22Rv1 (cell line): ENCODE measurements around the gene PCED1B.

Experiments
- H3K27ac ChIP-seq: fragments of 450-650 bp; 2 replicates; pipeline ENCODE4 v1.5.1; 2017
- CTCF ChIP-seq: fragments of 450-650 bp; IDR thresholded peaks from 2 replicates; pipeline ENCODE4 v1.5.1; 2017; ENCODE audit warnings: mild to moderate bottlenecking
- ZFX ChIP-seq: fragments of 450-650 bp; IDR thresholded peaks from 2 replicates; pipeline ENCODE4 v1.6.1; 2017; ENCODE audit warnings: antibody characterized with exemption, borderline replicate concordance

The PCED1B gene

DNA sequence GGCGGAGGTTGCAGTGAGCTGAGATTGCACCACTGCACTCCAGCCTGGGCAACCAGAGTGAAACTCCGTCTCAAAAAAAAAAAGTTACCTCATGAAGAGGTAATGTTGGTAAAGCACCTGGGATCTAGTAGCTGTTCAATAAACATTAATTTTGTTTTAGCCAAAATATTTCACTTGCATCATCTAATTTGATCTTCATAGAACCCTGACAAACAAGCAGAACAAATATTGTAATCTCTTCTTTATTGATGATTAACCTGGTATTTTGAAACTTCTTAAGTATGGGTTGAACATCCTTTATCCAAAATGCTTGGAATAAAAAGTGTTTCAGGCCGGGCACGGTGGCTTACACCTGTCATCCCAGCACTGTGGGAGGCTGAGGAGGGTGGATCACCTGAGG lies 149.4 kb downstream of the PCED1B start:
- peak overlapping the region; percentile 12 for H3K27ac ChIP-seq
- TF ChIP-seq ZFX: no peak
- no peak for TF ChIP-seq CTCF

DNA sequence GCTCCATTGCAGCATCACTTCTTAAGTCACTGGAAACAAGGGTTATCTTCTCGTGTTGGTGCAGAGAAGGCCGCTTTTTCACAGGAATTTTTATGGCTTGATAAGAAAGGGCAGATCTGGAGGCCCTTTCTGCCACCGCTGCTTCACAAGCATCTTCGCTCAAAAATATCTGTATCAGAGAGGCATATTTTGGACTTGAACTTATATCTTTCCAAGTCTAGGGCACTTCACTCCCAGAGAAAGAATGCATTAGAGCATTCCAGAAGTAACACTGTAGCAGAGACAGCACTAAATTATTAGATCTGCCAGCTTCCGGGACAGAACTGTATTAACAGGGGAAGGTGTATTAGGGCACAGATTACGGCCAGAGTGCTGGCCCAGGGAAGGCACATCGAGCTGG lies 152.0 kb downstream of the PCED1B start:
- TF ChIP-seq ZFX (no peak), CTCF (no peak)
- H3K27ac ChIP-seq: peak overlapping the region; percentile 5; the same call in 1 of the 2 replicates

DNA sequence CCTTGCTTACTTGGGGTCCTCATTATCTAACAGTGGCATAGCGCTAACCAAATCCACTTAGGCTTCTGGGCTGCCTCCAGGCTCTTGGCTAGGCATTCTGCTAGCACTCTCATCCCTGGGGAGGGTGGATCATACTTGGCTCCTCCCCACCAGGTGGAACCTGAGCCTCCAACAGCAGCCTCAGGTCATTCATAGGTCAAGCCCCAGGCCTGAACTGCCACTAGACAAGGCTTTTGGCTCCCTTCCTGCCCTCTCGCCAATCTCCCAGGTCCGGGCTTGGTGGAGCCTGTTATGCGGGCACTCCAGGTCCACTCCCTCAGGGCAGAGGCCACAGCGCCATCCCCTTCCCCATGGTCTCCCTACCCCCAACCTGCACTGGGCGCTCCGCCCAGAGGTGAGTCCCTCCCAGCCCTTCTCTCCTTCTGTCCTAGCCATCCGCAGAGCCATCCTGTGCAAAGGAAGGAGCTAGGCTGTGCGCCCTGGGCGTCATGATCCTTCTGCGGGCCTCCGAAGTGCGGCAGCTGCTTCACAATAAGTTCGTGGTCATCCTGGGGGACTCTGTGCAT lies 155.2 kb downstream of the PCED1B start:
- no peak for TF ChIP-seq CTCF
- no peak for TF ChIP-seq ZFX
- H3K27ac ChIP-seq: no peak overlapping the region

- no peak for TF ChIP-seq ZFX
- TF ChIP-seq CTCF: no peak
- H3K27ac ChIP-seq: no peak overlapping the region
These were observed 156.0 kb downstream of the PCED1B start for GRCh38 chr12:47235258-47236040.

DNA sequence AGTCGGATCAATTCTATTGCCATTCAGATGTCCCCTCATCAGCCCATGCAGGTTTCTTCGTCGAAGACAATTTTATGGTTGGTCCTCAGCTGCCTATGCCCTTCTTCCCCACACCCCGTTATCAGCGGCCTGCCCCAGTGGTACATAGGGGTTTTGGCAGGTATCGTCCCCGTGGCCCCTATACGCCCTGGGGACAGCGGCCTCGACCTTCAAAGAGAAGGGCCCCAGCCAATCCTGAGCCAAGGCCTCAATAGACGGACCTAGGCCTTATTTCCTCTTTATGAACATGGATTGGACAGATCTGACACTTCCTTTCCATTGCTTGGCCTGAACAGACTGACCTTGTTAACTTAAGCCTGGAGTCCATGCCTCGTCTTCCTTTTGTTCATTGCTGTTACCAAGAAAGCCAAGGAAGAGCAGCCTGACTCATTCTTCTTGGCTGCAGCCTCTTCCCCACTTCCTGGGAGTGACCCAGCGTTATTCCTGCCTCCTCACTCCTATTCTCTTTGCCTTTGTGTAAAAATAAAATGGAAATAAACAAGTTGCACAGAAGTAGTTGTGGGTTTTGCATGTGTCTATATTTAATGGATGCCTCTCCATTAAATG lies 156.8 kb downstream of the PCED1B start:
- no peak for TF ChIP-seq CTCF
- no peak for TF ChIP-seq ZFX
- no peak overlapping the region for H3K27ac ChIP-seq

DNA sequence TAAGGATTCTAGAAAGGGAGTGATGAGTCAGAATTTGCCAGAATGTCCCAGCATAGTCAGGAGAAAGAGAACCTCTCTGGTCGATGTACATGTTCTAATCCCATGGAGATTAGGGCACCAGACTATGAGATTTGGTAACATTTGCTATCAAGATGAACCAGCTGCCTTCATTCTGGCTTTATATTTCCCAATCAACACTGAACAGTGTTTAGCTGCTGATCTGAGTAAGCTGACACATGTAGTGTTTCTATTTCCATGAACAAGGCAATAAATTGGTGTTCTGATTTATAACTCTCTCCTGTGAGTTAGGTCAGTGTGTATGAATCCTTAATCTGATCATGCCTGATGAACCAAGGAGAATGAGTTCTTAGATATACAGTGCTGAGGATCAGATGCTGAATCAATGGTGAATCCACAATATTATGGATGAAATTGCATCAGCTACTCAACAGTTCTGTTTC lies 158.4 kb downstream of the PCED1B start:
- H3K27ac ChIP-seq: no peak overlapping the region
- TF ChIP-seq ZFX: no peak
- TF ChIP-seq CTCF: no peak

DNA sequence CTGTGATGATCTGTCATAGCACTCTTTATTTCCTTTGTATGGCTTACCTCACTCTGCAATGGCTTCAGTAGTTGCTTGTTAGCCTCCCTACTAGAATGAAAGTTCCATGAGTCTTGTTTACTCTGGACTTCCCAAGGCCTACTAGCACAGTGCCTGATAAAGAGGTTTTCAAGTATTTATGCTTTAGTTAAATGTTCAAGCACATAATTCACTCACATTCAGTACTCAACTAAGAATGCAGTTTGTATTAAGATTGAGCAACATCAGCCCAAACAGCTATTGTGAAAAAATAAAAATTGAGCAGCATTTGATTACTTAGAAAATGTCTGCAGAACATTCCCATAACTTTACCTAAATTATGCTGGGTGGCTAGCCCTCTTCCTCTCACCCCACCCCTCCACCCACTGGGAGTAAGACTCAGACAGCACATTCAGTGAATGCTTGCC lies 159.3 kb downstream of the PCED1B start:
- H3K27ac ChIP-seq: 0 out of 2 replicates have a peak overlapping the region, but pooled peaks have one; percentile 1
- no peak for TF ChIP-seq CTCF
